ENCODE results near the gene GNGT2.
A peak's percentile ranks its signal among the peaks of the same experiment; 100 is the strongest.

Gene GNGT2

DNA sequence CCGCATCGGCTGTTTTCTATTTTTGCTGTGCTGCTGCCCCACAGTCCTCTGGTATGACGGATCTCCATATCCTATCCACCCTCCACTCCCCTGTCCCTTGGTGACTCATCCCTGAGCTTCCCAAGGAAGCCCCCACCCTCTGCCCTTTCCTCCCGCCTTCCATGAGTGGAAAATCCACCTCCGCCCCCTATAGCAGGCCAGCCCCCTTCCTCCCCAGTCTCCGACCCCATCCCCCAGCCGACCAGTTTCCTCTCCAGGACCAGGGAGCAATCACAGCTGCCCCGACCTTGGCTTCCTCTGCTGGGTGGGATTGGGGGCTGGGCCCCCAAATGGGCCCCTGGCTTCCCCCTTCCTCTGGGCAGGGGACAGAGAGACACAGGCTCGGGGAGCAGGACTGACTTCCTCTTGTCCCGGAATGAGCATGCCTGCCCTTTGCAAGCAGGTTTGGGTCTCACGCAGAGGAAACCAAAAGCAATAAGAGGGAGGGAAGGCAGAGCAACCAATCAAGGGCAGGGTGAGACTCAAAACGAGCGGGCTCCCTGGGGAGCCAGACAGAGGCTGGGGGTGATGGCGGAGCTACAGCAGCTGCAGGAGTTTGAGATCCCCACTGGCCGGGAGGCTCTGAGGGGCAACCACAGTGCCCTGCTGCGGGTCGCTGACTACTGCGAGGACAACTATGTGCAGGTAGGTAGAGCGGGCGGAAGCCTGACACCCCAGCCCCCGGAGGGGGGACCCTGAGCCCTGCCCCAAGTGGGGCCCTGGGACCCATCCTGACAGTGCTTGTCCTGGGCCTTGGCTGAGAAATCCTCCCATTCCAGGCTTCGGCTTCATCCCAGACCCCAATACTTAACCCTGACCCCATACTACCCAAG, at the start of gene GNGT2, which contains the start of gene ABI3:
TSS of gene GNGT2 (minus strand) at position 417 of the 872 bp plus-strand sequence. CDS start 3,152 bp downstream, outside the sequence.
TSS of gene ABI3 (plus strand) at position 550 of the 872 bp plus-strand sequence. CDS start at position 568, 18 bp downstream.
- peak; percentile 75 for DNase-seq

DNA sequence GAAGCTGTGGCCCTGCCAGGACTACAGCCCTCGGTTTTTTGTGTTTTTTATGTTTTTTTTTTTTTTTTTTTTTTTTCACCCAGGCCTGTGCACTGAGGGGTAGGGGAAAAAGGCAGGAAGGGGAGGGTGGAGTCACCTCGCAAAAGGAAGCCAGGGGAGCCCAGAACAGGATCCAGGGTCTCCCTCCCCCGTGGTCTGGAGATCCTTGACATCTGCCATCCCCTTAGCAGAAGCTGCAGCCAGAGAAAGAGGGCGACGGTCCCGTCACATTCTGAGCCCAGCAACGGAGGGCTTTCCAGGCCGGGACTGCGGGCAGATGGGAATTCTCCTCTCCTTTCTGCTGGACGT, 49.3 kb upstream of the GNGT2 start:
- DNase-seq: no peak

DNA sequence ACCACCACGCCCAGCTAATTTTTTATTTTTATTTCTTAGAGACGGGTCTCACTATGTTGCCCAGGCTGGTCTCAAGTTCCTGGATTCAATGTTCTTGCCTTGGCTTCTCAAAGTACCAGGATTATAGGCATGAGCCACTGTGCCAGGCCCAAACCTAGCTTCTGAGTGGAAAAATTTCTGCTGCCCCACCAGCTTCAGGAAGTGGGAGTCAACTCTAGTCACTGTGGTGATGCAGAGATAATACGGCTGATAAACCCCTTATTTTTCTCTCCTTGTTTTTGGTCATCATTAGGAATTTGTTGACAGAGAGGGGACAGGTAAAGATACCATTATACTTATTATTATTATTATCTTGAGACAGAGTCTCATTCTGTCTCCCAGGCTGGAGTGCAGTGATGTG, 48.0 kb upstream of the GNGT2 start:
- no peak for DNase-seq

DNA sequence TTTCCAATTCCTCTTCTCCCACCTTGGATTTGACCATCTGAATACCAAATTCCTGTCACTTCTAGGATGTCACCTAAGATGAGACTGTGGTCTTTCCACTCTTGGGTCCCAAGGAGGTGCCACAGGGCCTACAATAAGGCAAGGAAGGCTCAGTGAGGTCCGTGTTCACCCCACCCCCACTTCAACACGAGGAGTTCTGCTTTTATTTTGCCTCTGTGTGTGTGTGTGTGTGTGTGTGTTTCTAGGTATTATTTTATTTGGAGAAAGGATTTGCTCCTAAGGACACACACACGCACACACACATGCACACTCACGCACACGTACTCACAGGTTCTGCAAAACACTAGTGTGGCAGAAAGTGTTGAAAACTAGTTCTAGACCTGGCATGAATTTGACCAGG, 44.8 kb upstream of the GNGT2 start:
- no peak for DNase-seq

DNA sequence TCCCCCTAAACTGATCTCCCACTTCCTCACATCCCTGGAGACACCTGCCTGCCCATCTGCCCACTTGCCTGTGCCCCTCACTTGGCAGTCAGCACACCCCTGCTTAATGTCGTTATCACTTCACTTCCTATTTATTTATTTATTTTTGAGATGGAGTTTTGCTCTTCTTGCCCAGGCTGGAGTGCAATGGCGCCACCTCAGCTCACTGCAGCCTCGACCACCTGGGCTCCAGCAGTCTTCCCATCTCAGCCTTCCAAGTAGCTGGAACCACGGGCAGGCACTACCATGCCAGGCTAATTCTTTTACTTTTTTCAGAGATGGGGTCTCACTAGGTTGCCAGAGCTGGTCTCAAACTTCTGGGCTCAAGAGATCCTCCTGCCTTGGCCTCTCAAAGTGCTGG, 43.7 kb upstream of the GNGT2 start:
- no peak for DNase-seq

DNA sequence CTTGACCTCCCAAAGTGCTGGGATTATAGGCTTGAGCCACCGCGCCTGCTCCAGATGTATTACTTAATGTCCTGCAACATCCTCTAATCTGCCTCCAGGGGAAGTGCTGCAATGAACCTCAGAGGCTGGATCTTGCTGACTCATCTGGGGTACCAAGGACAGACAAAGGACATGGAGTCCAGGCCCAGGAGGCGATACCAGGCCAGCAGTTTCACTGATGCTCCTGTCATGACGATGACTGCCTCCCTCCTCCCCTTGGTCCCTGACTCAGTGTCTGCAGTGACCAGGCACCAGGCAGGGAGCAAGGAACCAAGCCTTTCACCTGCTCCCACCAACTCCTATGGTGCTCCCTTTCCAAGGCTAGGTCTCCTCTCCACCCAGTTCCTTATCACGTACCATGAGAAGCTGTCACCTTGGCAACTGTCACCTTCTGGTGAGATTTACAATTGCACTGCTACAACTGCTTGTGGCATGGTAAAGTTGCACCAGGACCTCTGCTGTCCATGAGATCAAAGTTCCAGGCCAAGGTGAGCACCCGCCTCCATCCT, 41.8 kb upstream of the GNGT2 start:
- no peak for DNase-seq

DNA sequence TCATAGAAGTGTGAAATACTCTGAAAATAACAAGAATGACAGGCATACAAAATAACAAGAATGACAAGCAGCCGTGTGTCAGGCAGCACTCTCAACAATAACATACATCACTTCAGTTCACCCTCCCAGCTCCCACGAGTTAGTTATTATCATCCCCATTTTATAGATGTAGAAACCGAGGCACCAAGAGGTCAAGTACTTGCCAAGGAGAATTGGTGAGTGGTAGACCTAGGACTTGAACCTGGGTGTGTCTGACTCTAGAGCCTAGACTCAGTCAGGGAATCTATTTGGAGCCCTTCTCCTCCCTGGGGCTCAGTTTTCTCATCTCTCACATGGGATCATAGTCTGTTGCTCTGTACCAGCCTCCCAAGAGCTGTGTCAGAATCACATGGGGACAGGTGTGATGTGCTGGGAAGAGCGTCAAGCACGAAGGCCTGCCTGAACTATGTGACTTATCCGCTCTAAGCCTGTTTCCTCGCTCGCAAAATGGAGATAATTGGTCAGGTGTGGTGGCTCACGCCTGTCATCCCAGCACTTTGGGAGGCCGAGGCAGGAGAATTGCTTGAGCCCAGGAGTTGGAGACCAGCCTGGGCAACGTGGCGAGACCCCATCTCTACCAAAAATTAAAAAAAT, 39.6 kb upstream of the GNGT2 start:
- no peak for DNase-seq

DNA sequence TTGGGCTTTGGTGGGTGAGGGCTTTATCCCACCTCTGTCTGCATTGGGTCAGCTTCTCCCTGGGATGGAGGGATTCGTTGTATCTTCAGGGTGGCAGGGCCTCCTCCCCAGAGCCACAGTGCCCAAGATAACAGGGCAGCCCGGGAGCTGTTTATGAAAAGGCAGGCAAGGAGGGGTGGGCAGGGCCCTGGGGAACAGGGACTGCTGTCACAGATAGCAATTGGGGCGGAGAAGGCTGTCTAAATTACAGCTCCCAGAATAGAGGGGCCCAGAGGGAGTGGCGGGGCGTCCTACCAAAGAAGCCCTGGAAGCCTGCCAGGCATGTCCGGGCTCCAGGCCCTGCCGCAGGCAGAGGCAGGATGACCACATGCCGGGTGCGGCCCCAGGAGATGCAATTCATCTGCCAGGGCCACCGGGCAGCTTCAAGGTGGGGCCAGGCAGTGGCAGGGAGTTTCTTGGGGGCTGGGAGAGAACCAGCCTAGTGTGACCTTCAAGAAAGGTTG, 39.0 kb upstream of the GNGT2 start:
- DNase-seq: no peak

DNA sequence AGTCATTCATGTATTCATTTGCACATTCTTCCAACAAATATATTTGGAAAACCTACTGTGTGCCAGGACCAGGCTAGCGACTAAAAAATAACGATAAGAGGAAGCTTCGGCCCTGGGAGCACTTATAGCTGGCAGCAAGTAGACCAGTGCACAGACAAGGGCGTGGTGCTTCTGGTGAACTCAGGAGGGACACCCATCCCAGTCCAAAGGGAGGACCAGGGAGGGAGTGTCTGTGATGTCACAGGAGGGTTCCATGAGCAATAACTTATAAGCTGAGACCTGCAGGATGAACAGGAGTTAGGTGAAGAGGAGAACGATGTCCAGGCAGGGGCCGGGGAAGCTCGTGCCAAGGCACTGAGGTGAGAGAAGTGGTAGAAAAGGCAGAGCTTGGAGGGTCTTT, 37.6 kb upstream of the GNGT2 start:
- DNase-seq: no peak

DNA sequence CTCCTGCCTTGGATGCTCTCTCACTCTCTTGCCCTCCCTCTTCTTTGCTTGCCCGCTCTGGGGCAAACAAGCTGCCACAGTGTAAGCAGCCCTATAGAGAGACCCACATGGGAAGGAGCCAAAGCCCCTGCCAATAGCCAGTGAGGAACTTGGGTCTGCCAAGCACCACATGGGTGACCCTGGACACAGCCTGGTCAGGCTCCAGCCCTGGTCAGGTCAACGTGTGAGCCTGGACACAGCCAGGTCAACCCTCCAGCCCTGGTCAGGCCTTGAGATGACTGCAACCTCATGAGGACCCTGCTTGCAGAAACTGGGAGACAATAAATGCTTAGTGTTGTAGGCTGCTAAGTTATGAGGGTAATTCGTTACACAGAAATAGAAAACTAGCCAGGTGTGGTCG, 34.5 kb upstream of the GNGT2 start:
- DNase-seq: no peak

DNA sequence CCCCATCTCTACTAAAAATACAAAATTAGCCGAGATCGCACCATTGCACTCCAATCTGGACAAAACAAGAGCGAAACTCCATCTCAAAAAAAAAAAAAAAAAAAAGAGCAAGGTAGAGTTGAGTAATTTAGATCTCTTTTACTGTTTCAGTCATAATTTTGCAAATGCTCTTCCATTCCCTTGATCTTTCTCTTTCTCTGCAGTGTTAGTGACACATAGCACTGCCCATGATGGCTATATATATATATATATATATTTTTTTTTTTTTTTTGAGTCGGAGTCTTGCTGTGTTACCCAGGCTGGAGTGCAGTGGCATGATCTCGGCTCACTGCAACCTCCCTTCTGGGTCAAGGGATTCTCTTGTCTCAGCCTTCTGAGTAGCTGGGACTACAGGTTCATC, 32.4 kb upstream of the GNGT2 start:
- no peak for DNase-seq

DNA sequence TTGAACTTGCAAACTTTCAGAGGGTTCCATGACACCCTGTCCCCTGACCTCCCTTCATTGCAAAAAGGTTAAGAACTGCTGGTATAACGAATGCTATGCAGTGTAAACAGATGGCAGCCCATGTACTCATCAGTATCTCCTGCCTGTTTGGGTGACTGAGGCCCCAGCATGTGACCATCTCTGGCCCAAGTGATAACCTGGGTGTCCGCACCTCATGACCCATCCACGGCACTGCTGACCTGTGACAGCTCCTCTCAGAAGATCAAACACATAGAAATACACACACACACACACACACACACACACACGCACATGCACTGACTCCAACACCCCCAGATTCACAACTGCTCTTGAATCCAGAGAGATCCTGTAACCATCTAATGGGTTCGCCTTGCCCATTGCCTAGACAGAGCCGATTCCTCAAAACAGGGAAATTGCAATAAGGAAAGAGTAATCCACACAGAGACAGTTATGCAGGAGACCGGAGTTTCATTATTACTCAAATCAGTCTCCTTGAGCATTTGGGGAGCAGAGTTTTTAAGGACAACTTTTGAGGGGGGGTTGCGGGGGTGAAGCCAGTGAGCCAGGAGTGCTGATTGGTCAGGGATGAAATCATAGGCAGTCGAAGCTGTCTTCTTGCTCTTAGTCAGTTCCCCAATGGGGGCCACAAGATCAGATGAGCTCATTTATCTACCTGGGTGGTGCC, 31.5 kb upstream of the GNGT2 start:
- DNase-seq: no peak

DNA sequence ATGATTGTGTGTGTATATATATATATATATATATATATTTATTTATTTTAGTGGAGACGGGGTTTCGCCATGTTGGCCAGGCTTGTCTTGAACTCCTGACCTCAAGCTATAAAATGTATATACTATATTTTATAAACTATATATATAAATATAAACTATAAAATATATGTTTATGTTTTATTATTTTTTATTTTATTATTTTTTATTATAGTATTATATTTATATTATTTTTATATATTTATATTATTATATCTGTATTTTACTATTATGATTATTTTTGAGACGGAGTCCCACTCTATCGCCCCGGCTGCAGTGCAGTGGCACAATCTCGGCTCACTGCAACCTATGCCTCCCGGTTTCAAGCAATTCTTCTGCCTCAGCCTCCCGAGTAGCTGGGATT, 30.7 kb upstream of the GNGT2 start:
- DNase-seq: no peak

DNA sequence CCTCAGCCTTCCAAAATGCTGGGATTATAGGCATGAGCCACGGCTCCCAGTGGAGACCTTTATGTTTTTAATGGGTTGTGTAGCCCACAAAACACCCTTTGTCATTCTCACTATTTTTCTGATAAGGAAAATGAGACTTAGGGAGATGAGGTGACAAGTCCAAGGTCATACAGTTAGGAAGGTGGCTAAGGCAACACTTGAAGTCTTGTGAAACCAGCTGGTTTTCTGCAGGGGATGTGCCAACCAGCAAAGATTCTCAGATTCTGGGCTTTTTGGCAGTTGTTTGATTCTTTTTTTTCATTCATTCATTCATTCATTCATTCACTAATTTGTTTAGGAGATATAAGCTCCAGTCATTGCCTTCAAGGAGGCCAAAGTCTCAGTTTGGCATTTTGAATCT, 30.2 kb upstream of the GNGT2 start:
- no peak for DNase-seq

DNA sequence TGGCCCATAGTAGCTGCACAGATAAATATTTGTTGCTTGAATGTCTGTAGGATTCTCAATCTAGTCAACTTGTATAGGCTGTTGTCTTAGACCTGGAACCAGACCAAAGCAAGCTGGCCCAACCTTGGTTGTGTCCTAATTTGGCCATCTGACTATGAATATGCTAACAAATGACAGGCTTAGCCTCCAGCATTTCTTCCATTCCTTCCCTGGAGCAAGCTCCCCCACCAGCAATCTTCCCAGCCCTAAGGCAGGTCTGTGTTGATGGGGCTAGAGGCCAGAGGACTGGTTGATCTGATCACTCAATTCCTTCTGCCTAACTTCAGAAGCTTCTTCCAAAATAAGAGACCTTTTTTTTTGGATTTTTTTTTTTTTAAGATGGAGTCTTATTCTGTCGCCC, 29.6 kb upstream of the GNGT2 start:
- DNase-seq: no peak

DNA sequence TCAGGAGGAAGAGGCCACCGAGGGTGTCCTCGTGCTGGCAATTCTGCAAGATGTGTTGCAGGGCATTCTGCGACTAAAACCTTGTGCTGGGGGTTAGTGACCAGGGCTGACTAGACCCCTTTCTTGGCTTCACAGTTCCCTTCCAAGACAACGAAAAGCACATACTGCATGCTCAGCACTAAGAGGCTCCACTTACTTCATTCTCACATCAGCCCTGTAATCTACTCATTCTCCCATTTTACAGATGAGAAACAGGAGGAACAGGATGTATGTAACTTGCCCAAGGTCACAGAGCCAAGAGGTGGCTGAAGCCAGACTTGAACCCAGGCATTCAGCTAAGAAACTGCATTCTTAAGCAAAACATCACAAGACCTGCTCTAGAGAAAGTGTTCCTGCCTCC, 25.5 kb upstream of the GNGT2 start:
- DNase-seq: no peak

DNA sequence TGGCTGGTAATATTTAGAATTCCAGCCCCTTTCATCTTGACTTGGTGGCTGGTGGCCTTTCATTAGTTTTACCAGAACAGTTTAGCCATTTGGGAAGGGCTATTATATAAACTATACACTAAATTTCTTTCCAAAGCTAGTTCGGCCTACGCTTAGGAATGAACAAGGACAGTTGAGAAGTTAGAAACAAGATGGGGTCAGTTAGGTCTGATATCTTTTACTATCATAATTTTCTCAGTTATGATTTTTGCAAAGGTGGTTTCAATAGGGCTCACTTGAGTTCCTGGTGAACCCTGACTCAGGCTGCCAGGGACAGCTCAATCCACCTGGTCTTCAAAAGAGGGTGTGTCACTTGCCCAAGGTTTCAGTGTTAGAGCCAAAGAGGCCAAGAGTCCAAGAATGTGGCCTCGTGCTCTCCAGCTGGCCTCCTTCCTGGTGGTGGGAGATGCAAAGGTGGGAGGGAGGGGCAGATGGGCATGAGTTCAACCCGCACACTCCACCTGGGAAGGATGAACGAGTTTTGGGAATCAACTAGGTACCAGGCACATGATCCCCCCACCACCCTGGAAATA, 24.2 kb upstream of the GNGT2 start:
- DNase-seq: no peak

DNA sequence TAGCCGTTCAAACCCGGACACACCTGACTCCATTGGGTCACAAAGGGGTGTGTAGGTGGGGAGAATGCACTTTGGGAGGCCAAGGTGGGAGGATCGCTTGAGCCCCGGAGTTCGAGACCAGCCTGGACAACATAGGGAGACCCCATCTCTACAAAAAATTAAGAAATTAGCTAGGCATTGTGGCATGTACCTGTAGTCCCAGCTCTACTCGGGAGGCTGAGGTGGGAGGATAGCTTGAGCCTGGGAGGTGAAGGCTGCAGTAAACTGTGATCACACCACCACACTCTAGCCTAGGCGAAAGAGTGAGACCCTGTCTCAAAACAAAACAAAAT, 21.2 kb upstream of the GNGT2 start:
- no peak for DNase-seq

DNA sequence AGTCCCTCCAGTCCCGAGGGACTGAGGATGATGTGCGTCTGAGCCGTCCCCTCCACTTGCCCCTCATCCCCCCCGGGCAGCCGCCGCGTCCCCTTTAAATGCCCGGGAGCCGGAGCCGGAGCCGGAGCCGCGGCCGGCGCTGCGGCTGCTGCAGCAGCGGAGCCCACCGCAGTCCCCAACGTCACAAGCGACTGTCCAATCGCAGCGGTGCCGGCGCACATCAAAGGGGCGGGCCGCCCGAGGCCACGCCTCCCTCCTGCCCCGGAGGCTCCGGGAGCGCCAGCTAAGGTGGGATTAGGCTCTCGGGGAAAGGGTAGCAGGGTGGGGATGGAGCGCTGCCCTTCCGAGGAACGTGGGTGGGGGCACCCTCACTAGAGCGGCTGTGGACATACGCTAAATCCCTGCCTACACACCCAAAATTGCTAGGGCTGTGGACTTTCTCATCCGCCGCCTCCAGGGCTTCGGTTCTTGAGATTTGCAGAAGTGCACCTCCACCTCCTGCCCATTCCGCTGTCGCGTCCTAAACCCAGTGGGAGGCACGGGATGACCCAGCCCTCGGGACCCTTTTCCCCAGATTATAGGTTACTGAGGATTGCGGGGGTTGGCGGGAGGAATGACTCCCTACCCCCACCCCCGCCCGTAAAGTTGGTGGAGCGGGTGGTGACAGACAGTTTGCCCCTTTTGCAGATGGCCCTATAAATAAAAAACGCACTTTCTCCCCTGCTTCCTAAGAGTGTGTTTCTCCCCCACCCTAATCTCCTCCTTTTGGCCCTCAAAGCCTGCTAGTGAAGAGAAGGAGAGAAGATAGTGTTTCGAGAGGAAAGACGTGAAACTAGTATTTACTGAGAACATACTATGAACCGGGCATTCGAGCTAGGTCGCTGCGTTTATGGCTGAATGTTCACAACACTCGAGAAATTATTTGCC, 20.5 kb upstream of the GNGT2 start, which contains the start of gene PHOSPHO1:
TSS of gene PHOSPHO1 (minus strand) at position 152 of the 927 bp plus-strand sequence. CDS start 4,096 bp downstream, outside the sequence.
- DNase-seq: peak; percentile 86

DNA sequence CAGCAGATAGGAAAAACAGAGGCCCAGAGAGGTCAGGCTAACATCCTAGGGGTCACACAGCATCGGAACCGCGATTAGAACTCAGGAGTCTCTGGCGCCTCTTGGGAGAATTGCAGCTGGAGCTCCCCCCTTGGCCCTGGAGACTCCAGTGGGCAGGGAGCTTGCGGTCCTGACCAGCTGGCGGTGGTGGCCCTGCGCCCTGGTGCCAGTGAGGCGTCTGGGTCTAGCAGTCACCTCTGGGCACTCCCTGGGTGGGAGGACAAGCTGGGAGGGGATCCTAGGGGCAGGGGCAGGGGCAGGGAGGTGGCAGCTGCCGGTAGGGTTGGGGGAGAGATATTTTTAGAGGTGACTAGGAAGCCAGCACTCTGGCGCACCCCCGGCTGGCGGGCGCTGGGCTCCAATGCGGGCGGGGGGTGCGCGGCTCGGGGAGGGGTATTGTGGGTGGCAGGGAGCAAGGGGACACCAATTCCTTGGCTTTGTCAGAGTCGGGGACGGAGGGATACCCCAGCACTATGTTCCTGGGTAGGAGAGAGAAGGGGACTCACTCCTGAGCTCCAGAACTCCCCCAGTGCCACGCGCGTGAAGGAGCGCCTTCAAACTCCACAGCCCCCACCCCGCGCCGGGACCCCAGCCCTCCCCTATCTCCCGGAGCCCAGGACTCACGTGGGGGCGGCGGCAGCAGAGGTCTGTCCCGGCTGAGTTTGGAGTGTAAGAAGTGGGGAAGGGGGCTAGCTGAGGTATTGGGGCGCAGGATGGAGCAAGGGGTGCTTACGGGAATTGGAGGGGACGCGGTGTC, 19.6 kb upstream of the GNGT2 start:
- DNase-seq: no peak

Data from stimulated activated CD4-positive, alpha-beta T cell treated with anti-CD3 and anti-CD28 coated beads, Interleukin-4, amount 100 ng/mL, for 24 hours (primary cell).